NK-92 treated with Interleukin-12 subunit alpha and Interleukin-12 subunit beta, amount 100 ng/mL, for 24 hours (cell line): Measurements from ENCODE around the gene SH3PXD2B.
"Not testable (repeated sequence)": the region's sequence is repeated elsewhere in the genome, so short reads cannot be mapped to it uniquely, and the experiment has no call there.

ENCODE experiments used
- DNase-seq: peaks from one replicate; lab custom pipeline; 2025; lab: John Stamatoyannopoulos, UW

The SH3PXD2B gene

GRCh38 chr5:172485511-172486202, 31.3 kb upstream of the SH3PXD2B start:
- no peak for DNase-seq

DNA sequence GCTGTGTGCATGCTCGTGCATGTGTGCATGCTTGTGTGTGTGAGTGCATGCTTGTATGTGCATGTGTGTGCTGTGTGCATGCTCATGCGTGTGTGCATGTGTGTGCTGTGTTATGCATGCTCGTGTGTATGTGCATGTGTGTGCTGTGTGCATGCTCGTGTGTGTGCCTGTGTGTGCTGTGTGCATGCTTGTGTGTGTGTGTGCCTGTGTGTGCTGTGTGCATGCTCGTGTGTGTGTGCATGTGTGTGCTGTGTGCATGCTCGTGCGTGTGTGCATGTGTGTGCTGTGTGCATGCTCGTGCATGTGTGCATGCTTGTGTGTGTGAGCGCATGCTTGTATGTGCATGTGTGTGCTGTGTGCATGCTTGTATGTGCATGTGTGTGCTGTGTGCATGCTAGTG, 30.3 kb upstream of the SH3PXD2B start:
- DNase-seq, result no peak

DNA sequence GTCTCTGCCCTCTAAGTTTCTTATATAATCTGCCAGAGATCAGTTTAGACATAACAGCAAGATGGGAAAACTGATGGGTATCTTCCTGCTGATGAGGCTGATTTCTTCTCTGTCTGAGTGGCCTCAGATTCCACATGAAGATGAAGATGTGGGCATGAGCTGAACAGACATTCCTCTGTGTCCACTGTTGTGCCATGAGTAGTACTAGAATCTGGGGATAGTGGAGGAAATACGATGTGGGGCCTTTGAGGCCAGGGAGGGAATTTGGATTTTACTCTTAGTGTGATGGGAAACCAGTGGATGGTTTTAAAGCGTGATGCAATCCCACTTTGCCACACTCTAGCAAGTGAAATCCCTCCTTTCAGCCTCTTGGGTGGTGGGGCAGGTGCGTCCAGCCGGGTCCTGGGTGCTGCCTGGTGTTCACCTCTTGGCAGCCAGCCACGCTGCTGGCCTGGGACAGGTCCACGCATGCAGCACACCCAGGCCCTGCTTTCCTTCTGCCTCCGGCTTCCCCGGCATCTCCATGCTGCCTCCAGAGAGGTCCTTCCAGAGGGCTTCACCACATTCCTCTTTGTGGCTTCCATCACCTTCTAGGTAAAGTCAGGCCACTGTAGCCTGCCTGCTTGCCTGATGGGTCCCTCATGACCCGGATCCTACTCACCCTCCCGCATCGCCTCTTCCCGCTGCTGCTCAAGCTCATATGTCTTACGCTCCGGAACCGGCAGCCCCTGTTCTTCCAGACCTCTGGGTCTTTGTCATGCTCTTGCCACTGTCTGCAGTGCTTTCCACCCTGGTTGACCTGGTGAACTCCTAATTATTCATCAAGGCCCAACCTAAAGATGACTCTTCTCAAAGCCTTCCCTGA, 28.1 kb upstream of the SH3PXD2B start:
- DNase-seq, result no peak

DNA sequence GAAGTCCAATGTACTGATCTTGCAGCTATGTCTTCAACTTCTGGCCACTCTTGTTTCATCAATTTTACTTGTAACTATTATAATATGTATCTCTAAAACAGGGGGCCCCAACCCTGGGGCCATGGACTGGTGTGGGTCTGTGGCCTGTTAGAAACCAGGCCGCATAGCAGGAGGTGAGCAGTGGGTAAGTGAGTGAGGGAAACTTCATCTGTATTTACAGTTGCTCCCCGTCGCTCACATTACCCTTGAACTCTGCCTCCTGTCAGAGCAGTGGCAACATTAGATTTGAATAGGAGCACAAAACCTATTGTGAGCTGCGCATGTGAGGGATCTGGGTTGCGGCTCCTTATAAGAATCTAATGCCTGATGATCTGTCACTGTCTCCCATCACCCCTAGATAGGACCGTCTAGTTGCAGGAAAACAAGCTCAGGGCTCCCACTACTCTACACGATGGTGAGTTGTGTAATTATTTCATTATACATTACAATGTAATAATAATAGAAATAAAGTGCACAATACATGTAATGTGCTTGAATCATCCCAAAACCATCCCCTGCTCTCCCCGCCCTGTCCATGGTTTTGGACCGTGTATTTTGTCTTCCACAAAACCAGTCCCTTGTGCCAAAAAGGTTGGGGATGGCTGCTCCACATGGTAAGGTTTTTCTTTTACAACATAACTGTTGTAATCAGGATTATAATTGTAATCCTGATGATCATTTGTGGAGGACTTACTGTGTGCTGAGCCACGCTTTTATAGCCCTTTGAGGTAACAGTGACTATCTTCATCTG, 26.9 kb upstream of the SH3PXD2B start:
- no peak for DNase-seq

- no peak for DNase-seq
Observed at GRCh38 chr5:172479784-172480115, 25.4 kb upstream of the SH3PXD2B start.

DNA sequence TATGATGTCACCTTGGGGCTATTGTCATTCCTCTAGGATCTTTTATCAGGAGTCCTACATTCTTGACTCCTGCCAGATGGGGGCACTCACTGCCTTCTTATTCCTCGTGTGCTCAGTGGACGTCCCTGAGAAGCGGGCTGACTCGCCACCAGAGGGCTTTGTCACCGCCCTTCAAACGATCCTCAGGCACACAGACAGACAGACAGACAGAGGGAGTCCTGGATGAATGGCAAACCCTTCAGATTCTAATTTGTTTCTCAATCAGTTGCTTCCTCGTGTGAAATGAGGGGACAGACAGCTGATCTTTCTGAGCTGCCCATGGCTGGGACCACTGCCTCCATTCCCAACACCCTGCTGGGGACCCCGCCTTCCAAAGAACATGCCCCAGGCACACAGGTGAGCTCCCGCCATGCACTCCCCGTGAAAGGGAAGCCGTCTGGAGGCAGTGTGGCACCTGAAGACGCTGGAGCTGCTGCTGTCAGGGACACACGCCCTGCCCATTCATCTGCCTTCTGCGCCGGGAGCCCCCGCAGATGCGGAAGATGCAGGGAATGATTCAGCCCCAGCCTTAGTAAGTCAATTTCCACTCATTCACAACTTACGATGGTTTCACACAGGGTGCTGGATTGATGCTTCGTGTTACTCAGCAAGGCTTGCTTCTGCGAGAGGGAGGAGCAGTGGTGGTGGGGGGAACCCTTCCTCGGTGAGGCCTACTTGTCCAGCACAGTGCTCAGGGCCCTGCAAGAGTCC, 24.9 kb upstream of the SH3PXD2B start:
- peak; percentile 56 for DNase-seq

GRCh38 chr5:172478695-172479033, 24.3 kb upstream of the SH3PXD2B start:
- DNase-seq, result not testable (repeated sequence)

GRCh38 chr5:172478256-172478655, 23.9 kb upstream of the SH3PXD2B start:
- DNase-seq, result no peak

DNA sequence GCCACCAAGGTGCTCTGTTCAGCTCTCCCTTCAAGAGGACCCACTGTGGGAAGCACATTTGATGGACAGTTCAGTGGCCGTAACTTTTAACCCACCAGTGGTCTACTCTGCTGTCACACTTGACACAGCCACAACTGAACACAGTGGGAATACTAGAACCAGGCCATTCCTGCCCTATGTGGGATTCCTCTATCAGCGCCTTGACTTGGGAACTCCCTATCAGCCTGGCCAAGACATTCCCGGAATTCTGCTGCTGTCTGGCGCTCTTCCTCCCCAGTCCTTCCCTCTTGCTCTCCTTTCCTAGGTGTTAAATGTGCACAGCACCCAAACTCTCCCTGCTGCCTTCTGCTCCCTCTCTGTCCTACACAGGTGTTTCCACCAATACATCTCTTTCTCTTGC, 23.1 kb upstream of the SH3PXD2B start:
- DNase-seq, result no peak

GRCh38 chr5:172474293-172474692, 20.0 kb upstream of the SH3PXD2B start:
- no peak for DNase-seq

GRCh38 chr5:172473427-172473826, 19.1 kb upstream of the SH3PXD2B start:
- DNase-seq, result no peak

DNA sequence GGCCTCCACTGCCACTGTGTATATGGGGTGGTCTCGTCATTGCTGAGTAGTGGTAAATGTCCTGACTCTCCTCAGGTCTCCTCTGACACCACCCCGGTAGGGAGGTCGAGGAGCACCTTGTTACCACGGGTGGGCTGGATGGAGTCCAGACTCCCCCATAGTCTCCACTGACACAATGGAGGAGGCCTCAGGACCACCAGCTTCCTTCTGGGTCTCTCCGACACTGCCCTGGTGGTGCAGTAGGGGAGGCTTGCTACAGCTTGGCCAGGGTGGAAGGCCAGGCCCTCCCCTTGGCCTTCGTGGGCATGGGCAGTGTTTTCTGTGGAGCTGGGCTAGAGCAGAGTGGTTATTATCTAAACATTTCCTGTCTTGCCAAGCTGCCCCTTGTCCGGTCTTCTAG, 15.4 kb upstream of the SH3PXD2B start:
- DNase-seq, result no peak

GRCh38 chr5:172466062-172466461, 11.7 kb upstream of the SH3PXD2B start:
- DNase-seq, result no peak

GRCh38 chr5:172463031-172463430, 8.7 kb upstream of the SH3PXD2B start:
- no peak for DNase-seq

DNA sequence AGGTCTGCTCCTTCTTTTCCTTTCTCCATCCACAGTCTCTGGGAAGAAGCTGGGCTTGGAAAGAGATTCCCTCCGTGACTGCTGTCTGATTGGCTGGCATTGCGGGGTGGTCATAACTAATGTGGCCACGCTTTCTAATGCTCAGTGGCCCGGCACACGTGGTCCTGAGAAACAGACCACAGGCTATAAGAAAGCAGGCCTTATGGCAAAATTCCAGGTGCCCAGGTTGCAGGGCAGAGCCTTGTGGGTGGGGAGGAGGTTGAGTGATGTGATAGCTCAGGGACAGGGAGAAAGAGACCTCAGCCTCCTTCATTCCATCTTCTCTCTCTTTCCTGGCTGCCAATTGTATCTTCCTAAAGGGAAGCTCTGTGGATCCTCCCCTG, 5.4 kb upstream of the SH3PXD2B start:
- no peak for DNase-seq

DNA sequence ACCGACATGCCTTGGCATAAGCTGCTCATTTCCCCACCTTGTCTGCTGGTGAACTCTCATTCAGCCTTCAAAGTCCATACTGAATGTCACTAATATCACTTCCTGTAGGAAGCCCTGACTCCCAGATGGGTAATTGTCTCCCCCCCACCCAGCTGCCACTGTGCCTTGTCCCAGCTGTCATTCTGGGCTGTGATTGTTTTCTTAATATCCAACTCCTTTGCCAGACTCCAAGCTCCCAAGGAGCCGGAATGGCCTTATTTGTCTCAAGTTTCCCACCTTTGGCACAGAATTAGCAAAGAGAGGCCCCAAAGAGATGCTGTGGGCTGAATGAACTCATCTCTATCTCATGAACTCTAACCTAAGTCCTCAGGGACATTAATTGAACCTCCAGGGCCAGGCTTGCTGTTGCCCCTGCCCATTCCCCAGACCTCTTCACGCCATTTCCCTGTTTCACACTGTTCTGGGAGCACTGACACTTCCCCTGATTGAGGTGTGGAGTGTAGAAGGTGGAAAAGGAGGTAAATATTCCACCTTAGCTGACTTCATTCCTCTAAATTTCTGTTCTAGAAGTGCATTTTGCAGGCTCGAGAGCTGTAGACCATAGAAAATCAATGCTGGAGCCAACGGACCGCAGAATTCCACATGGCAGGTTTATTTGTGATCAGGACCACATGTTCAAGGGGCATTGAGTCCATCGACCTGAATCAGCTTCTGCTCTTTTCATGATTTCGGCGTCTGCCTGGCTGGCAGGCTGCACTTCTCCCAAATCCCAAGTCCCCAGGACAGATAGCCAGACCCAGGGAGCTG, 4.9 kb upstream of the SH3PXD2B start:
- DNase-seq, result no peak

DNA sequence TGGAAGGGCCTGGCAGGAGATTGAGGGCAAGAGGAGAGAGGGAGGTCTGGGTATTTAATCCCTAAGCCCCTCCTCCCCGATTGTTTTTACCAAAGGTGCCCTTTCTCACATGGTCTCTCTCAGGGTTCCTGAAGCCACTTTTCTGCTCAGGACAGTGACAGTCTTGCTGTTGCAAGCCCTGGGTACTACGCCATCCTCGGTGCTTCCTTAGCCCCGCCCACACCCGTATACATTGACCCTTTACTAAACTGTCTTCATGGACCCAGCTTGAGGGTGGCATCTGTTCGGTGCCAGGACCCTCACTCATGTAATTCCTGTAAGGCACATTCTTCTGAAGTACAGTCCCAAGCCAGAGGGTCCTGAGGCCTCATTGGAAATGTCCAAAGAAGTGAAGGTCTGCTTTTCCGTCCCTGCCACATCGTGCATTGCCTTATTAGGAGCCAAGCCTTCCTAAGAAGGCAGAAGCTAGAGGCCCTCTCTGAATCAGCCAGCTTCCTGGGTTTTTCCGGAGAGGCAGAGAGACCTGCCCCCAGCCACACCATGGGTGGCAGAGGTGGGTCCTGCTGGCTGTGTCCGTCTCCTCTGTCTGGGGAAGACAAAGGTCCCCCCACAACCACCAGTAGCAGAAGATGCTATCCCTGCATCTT, 1.9 kb upstream of the SH3PXD2B start:
- no peak for DNase-seq

GRCh38 chr5:172455511-172456061, 1.3 kb upstream of the SH3PXD2B start:
- no peak for DNase-seq

GRCh38 chr5:172455087-172455381, 709 bp upstream of the SH3PXD2B start:
- no peak for DNase-seq

GRCh38 chr5:172453986-172454357, 353 bp downstream of the SH3PXD2B start:
- DNase-seq, result no peak
